ENCODE measurements around the gene APBA2. TPM values are rescaled to one million over a fixed set of nuclear protein-coding genes. Genes with fewer than 3 reads are reported as not detected.

APBA2 gene
- total and polyA plus RNA-seq, 2 of the 13 experiments (the other 11 are each of a cell fraction or from before 2014, with no cell fraction given) = 0.62 to 2.3 TPM

GRCh38 chr15:28935316-28935715 lies 49.5 kb downstream of the APBA2 start (continued):
- TF ChIP-seq ATF4 (CRISPR knock-in tag; IDR thresholded peaks at IDR 0.05) (no peak), ZNF33A (CRISPR knock-in tag; IDR thresholded peaks at IDR 0.05; ENCODE audit: borderline replicate concordance) (no peak), NCOR1 (IDR thresholded peaks at IDR 0.05; ENCODE audit: borderline replicate concordance, low read length) (peak; percentile 77), HNF4G (IDR thresholded peaks at IDR 0.05; ENCODE audit: borderline replicate concordance, low read depth, low read length) (peak; percentile 82), HNF4G (CRISPR knock-in tag; IDR thresholded peaks at IDR 0.05; ENCODE audit: borderline replicate concordance, low read depth) (peak; percentile 62; the same call in 1 of the 2 replicates), SP1 (IDR thresholded peaks at IDR 0.05) (no peak), SP1 (CRISPR knock-in tag; IDR thresholded peaks at IDR 0.05) (no peak), FOXA3 (CRISPR knock-in tag; IDR thresholded peaks at IDR 0.05) (no peak), ZNF101 (CRISPR knock-in tag; IDR thresholded peaks at IDR 0.05; ENCODE audit: borderline replicate concordance, low read depth) (no peak), MLLT10 (CRISPR knock-in tag; IDR thresholded peaks at IDR 0.05) (no peak), RXRA (CRISPR knock-in tag; IDR thresholded peaks at IDR 0.05) (peak; percentile 75), ZNF512B (CRISPR knock-in tag; IDR thresholded peaks at IDR 0.05; ENCODE audit: borderline replicate concordance) (no peak), ARID2 (CRISPR knock-in tag; IDR thresholded peaks at IDR 0.05; ENCODE audit: borderline replicate concordance) (no peak), PPARG (CRISPR knock-in tag; conservative IDR thresholded peaks at IDR 0.05) (peak; percentile 76), CCDC6 (CRISPR knock-in tag; IDR thresholded peaks at IDR 0.05) (no peak), ZNF598 (CRISPR knock-in tag; IDR thresholded peaks at IDR 0.05; ENCODE audit: borderline replicate concordance) (no peak), ZNF747 (CRISPR knock-in tag; IDR thresholded peaks at IDR 0.05; ENCODE audit: borderline replicate concordance) (no peak), SP140L (CRISPR knock-in tag; IDR thresholded peaks at IDR 0.05; ENCODE audit: borderline replicate concordance) (no peak), DPF2 (CRISPR knock-in tag; IDR thresholded peaks at IDR 0.05; ENCODE audit: borderline replicate concordance, low read depth) (no peak)
- TF ChIP-seq, protein P1, sequence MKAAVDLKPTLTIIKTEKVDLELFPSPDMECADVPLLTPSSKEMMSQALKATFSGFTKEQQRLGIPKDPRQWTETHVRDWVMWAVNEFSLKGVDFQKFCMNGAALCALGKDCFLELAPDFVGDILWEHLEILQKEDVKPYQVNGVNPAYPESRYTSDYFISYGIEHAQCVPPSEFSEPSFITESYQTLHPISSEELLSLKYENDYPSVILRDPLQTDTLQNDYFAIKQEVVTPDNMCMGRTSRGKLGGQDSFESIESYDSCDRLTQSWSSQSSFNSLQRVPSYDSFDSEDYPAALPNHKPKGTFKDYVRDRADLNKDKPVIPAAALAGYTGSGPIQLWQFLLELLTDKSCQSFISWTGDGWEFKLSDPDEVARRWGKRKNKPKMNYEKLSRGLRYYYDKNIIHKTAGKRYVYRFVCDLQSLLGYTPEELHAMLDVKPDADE (CRISPR knock-in tag; IDR thresholded peaks at IDR 0.05) = no peak
- TF ChIP-seq, protein P2, sequence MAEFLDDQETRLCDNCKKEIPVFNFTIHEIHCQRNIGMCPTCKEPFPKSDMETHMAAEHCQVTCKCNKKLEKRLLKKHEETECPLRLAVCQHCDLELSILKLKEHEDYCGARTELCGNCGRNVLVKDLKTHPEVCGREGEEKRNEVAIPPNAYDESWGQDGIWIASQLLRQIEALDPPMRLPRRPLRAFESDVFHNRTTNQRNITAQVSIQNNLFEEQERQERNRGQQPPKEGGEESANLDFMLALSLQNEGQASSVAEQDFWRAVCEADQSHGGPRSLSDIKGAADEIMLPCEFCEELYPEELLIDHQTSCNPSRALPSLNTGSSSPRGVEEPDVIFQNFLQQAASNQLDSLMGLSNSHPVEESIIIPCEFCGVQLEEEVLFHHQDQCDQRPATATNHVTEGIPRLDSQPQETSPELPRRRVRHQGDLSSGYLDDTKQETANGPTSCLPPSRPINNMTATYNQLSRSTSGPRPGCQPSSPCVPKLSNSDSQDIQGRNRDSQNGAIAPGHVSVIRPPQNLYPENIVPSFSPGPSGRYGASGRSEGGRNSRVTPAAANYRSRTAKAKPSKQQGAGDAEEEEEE (CRISPR knock-in tag; IDR thresholded peaks at IDR 0.05; ENCODE audit: borderline replicate concordance) = no peak

Data from HepG2 (cell line).